Globus pallidus (tissue), 1 donor: ENCODE measurements around the gene ALK.
A peak's percentile ranks its signal among the peaks of the same experiment; 100 is the strongest.

Experiments
- DNase-seq: peaks from one replicate; pipeline ENCODE4 v3.0.0-alpha.2; 2015; ENCODE audit warnings: low spot score

The ALK gene

DNA sequence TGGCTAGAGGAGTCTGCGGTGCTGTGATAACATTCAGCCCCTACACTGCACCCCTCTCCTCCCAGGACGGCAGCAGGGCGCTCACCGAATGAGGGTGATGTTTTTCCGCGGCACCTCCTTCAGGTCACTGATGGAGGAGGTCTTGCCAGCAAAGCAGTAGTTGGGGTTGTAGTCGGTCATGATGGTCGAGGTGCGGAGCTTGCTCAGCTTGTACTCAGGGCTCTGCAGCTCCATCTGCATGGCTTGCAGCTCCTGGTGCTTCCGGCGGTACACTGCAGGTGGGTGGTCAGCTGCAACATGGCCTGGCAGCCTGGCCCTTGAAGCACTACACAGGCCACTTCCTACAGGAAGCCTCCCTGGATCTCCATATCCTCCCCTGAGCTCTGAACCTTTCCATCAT is 698.1 kb downstream of the ALK start:
- no peak for DNase-seq

DNA sequence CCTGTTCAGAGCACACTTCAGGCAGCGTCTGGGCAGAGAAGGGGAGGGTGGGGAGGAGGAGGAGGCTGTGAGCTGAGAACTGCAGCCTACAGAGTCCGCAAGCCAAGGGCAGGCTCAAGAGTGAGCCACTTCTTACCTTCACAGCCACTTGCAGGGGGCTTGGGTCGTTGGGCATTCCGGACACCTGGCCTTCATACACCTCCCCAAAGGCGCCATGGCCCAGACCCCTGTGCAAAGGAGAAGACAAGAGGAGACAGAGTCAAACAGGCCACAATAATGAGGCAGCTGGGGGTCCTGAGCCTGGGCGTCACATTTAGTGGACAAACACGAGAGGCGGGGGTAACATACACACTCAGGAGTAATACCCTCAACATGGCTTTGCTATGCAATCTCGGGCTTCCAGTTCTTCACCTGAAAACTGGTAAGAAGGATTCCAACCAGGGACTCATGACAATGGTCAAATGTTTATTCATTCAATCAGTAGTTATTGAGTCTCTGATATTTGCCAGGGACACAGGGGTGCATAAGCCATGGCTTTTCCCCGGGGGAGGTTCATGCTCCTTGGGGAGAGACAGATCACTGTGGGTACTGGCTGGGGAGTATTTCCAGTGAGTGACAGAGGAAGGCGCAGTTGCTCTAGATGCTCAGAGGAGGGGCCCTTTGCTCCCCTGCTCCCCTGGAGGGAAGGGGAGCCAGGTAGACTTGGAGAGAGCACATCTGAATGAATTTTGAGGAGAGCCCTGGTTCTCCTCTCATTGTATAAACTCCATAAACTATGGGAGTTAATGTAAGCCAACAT is 698.8 kb downstream of the ALK start:
- DNase-seq = no peak

GRCh38 chr2:29220506-29221270 is 700.7 kb downstream of the ALK start:
- no peak for DNase-seq

- no peak for DNase-seq
These were observed 702.0 kb downstream of the ALK start for GRCh38 chr2:29219374-29219773.

- no peak for DNase-seq
These were observed 702.7 kb downstream of the ALK start for GRCh38 chr2:29218550-29219125.

DNA sequence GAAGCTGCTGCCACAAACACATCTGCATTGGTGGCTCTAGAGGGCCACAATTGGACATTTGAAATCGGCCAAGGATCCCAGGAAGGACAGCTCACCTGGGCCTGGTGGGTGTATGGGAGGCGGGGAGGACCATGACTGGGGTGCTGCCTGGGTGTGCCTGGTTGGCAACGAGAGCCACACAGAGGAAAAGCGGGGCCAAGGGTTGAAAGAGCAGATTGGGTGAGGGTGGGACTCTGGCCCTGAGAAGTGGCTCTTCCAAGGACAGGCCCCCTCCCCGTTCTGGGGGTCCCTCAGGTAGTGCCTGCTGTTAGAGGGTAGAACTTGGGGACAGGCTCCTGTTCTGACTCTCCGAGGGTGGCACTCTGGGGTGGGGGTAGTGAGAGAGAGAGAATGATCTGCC is 703.3 kb downstream of the ALK start:
- no peak for DNase-seq

DNA sequence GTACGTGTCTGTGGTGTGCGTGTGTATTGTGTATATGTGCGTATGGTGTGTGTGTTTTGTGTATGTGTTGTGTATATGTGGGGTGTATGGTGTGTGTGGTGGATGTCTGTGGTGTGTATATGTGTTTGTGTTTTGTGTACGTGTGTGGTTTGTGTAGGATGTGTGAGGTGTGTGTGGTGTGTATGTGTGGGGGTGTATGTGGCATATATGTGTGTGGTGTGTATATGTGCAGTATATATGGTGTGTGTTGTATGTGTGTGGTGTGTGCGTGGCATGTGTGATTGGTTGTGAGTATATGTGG is 704.8 kb downstream of the ALK start:
- no peak for DNase-seq

- no peak for DNase-seq
These were observed 705.4 kb downstream of the ALK start for GRCh38 chr2:29215739-29216608.

DNA sequence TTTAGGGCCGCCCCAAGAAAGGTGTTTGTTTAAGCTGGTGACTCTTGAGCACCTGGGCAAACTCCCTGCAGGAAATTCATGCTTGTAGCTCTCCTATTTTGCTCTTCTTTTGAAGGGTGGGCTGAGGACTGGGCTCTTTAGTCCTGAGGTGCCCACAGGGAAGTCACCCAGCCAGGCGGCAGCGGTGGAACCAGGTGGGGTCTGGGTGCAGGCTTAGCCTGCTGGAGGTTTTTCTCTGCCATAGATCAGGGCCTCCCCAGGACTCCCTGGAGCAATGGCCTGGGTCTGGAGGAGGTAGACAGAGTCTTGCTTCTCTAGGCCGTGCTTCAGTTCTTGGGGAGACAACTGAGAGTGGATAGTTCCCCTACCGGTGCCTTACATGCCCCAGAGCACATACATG is 706.3 kb downstream of the ALK start:
- DNase-seq = no peak

DNA sequence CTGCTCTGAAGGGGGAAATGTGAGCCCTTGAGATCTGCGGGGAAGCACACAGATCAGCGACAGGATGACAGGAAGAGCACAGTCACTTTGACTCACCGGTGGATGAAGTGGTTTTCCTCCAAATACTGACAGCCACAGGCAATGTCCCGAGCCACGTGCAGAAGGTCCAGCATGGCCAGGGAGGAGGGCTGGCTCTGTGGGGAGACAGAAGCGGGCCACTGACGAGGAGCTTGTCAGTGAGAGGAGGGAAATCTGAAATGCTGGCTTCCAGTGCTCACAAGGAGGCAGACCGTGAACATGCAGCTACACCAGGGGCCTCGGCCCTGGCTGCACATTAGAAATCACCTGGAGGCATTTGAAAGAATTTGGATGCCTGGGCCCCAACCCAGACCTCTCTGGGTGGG is 707.5 kb downstream of the ALK start:
- no peak for DNase-seq

DNA sequence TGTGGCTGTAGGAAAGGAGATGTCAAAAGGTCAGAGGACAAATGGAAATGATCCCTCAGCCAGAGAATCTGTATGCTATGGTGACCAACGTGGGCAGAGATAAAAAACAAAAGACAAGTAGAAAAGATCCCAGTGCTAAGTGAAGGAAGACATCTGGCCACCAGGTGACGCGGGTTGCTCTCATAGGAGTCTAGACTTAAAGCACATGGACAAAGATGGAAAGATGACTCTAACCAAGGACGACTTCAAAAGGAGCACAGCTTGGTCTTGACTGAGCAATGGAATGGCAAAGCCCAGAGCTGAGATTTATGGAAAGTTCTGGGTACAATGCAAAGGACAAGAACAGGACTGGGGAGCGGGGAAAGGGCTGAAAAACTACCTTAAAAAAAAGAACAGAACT is 709.4 kb downstream of the ALK start:
- no peak for DNase-seq

DNA sequence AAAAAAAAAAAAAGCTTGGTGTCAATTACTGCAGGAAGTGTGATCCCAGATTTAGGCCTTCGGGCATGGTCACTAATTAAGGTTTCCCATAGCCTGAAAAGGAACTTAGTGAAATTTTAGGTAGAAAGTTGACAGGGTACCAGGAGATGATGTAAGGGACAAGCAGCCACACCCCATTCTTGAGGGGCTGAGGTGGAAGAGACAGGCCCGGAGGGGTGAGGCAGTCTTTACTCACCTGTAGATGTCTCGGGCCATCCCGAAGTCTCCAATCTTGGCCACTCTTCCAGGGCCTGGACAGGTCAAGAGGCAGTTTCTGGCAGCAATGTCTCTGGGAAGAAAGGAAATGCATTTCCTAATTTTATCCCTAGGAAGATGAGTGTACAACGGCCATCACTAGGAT is 711.8 kb downstream of the ALK start:
- no peak for DNase-seq

- DNase-seq = no peak
These were observed 713.8 kb downstream of the ALK start for GRCh38 chr2:29207352-29208148.

DNA sequence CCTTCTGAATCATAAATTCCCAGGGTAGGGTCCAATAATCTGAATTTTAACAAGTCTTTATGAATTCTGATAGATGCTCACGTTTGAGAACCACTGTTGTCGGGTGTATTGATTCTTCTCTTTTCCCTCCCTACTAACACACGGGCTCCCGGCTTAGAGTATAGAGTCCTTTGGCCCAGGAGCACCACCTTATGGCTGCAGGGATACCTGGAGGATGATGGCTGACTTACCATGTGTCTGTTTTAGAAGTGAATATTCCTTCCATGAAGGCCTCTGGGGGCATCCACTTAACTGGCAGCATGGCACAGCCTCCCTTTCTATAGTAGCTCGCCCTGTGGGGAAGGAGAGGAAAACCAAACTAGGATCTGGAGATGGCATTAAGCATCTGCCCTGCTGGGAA is 714.4 kb downstream of the ALK start:
- DNase-seq = no peak

GRCh38 chr2:29202819-29203495 is 718.4 kb downstream of the ALK start:
- DNase-seq = no peak

DNA sequence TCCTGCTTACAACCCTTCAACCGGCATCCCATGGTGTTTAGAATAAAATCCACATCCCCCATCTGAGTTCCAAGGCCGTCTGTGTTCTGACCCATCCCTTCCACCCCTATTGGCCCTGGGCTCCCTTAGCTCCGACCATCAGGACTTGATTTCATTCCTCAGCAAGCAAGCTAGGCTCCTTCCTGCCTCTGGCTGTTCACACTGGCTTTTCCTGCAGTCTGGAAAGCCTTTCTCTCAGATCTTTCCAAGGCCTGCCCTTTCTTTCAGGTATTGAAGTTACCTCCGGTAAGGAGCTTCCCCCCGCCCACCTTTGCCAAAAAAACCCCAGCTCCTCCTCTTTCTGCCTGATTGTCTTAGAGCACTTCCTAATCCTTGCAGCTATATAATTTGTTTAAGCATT is 719.4 kb downstream of the ALK start:
- no peak for DNase-seq

DNA sequence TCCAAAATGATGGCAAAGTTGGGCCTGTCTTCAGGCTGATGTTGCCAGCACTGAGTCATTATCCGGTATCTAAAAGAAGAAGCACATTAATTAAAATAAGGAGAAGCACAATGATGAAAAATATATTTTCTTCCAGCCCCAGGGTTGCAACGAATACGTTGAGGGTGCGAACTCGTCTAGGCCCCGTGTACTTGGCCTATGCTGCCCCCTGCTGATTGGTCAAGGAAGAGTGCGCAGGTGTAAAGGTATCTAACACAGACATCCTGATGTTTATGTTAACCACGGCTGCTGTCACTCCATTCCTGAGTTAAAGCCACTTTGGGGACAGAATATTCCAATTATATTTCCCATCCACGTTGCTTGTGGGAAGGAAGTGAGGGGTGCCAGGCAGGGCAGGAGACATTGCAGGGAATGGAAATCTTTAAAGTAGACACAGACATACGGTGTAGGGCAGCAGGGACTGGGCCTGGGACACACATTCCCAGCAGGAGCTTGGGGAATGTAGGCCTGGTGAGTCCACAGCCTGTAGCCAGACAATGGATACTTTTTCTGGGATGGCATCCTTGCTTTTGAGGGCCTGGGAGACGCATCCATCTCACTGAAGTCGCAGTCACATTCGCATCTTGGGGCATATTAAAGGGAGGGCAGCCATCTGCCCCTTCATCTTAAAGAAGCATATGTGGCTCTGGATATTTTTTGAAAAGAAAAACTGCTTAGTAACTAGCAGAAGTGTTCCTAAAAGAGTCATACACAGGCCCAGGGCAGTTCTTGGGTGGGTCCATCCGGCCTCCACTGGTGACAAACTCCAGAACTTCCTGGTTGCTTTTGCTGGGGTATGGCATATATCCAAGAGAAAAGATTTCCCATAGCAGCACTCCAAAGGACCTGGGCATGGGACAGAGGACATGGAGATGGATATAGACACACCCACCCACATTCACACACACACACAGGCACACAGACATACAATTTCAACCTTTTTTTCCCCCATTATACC is 724.3 kb downstream of the ALK start:
- peak; percentile 50 for DNase-seq

DNA sequence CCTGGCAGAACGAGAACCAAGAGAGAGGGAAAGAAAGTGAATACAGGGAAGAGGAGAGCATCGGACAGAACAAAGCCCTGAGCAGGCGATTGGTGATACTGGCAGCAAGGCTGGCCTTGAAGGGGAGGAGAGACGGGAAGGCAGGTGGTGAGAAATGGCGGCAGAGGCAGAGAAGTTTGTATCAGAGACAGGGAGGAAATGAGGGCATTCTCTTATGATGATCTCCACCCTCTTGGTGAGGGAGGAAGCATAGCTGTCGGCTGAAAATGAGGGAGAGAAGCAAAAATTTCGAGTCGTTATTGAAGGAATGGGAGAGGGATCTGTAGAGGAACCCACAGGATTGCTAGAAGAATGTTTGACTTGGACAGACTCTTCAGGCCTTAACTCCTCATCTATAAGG is 725.6 kb downstream of the ALK start:
- no peak for DNase-seq

DNA sequence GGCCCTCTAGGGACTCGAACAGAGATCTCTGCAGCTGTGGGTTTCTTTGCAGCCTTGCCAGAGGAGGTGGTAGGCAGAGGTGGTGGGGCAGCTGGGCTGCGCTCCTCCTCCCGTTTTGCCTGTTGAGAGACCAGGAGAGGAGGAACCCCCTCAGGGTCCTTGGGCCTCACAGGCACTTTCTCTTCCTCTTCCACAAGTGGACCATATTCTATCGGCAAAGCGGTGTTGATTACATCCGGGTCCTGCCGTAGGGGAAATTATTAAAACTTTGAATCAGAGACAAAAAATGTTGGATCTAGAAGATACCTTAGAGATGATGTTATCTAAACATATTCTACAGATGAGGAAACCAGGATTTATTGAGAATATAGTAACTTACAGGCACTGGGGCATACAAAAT is 727.7 kb downstream of the ALK start:
- no peak for DNase-seq

DNA sequence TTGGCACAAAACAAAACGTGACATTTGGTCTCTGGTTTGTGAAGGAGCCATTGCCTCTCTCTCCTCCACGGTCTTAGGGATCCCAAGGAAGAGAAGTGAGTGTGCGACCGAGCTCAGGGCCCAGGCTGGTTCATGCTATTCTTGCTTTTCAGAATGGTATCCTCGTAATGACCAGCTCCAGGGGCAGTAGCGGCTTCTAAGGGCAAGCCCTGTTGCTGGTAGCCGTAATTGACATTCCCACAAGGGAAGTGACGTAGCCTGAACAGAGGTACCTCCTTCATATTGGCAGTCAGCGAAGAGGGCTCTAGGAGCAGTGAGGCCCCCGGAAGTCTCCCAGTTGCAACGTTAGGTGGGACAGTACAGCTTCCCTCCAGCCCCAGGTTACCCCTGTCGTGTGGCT is 728.3 kb downstream of the ALK start:
- no peak for DNase-seq
